ENCODE data around the gene KAT5.
"Not testable (repeated sequence)": the region's sequence is repeated elsewhere in the genome, so short reads cannot be mapped to it uniquely, and the experiment has no call there.

KAT5 gene

GRCh38 chr11:65711785-65712632 lies at the start of gene KAT5:
Gene KAT5, plus strand, starts transcription at chr11:65712252. Its CDS starts 16 bp downstream, at chr11:65712268.
- DNase-seq (ENCODE audit: low read depth) = peak; percentile 95

- peak; percentile 79 for DNase-seq (ENCODE audit: low read depth)
These were observed 49.0 kb upstream of the KAT5 start, which contains the start of gene RELA for GRCh38 chr11:65662799-65663638. Gene RELA, minus strand, starts transcription at chr11:65662916. Its CDS starts 84 bp downstream, at chr11:65662832.

- DNase-seq (ENCODE audit: low read depth) = no peak
These were observed 48.3 kb upstream of the KAT5 start for GRCh38 chr11:65663639-65664200.

- no peak for DNase-seq (ENCODE audit: low read depth)
These were observed 39.7 kb upstream of the KAT5 start for GRCh38 chr11:65672180-65672860.

DNA sequence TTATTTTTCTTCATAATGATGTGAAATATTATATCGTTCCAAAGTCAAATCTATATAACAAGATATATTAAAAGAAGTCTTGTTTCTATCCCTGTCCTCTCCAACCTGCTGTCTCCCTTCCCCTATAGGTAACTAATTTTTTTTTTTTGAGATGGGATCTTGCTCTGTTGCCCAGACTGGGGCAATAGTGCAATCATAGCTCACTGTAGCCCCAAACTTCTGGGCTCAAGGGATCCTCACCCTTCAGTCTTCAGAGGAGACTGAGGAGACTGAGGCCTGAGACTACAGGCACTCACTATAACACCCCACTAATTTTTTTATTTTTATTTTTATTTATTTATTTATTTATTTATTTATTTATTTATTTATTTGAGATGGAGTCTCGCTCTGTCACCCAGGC lies 39.1 kb upstream of the KAT5 start:
- DNase-seq (ENCODE audit: low read depth) = no peak

GRCh38 chr11:65680192-65680743 lies 31.8 kb upstream of the KAT5 start:
- DNase-seq (ENCODE audit: low read depth) = no peak

DNA sequence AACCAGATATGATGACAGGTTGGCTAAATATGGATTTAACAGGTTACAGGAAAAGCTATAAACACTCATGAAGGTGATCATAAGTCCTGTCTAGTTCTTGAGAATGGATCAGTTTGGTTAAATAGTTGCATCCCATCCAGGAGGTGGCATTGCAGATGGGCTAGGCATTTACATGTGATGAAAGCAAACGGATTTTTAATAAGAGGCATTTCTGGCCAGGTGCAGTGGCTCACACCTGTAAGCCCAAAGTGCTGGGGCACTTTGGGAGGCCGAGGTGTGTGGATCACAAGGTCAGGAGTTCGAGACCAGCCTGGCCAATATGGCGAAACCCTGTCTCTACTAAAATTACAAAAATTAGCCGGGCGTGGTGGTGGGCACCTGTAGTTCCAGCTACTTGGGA lies 28.6 kb upstream of the KAT5 start:
- DNase-seq (ENCODE audit: low read depth) = not testable (repeated sequence)

DNA sequence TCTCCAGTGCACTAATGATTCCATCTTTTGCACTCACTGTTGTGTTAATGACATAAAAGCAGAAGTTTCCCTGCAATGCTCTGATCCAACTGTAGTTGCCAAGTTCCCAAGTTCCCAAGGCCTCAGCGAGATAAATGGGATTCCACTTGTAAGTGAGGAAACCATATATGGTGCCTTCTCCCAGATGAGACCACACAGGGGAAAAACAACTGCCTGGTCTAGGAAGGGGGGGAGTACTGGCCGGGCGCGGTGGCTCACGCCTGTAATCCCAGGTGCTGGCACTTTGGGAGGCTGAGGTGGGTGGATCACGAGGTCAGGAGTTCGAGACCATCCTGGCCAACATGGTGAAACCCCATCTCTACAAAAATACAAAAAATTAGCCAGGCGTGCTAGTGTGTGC lies 26.1 kb upstream of the KAT5 start:
- no peak for DNase-seq (ENCODE audit: low read depth)

GRCh38 chr11:65691847-65692246 lies 20.2 kb upstream of the KAT5 start:
- not testable (repeated sequence) for DNase-seq (ENCODE audit: low read depth)

DNA sequence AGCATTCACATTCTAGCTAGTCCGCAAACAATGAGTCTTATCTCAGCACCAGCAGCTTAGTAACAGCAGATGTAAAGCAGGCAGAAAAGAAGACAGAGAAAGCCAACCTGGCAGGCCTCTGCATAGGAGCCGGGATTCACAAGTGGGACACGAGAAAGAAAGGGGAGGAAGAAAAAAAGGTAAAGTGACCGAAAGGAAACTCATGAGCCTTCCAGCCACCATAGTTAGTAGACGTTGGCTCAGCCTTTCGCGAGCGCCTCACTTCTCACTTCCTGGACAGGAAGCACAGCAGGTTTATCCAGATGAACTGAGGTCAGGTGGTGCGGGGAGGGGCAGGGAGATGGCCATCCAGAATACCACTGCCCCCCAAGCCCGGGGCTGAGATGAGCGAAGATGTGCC lies 19.7 kb upstream of the KAT5 start:
- DNase-seq (ENCODE audit: low read depth) = no peak

DNA sequence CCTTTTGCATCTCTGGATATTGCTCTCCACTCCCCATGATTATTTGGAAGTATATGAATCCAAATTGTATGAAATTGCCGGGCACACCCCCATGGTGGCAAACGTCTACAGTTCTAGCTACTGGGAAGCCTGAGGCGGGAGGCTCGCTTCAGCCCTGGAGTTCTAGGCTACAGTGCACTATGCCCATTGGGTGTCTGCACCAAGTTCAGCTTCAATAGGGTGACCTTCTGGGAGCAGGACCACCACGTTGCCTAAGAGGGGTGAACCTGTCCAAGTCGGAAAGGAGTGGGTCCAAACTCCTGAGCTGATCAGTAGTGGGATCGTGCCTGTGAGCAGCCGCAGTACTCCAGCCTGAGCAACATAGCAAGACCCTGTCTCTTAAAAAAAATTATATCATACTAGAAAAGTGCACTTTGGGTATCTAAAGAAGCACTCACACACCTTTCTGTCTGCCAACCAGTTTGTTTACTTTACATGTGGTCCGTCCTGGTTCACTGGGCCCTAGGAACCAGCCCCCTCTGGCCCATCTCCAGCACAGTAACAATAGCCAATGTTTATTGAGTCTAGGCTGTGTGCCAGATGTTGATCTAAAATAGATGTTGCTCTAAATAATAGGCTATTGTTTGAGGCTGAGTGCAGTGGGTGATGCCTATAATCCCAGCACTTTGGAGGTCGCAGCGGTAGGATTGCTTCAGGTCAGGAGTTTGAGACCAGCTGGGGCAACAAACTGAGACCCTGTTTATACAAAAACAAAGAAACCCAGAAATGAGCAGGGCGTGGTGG lies 16.4 kb upstream of the KAT5 start:
- no peak for DNase-seq (ENCODE audit: low read depth)

- no peak for DNase-seq (ENCODE audit: low read depth)
These were observed 15.1 kb upstream of the KAT5 start for GRCh38 chr11:65696802-65697552.

DNA sequence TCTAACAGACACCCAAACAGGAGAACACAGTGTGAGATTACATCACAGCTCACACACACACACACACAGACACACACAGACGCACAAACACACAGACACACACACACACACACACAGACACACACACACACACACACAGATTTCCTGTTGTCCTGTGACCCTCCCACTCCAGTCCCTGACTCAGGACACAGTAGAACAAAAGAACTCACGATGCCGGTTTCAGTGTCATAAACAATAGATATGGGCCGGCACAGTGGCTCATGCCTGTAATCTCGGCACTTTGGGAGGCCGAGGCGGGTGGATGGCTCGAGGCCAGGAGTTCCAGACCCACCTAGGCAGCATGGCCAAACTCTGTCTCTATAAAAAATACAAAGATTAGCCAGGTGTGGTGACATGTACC lies 13.8 kb upstream of the KAT5 start:
- DNase-seq (ENCODE audit: low read depth) = no peak

- DNase-seq (ENCODE audit: low read depth) = no peak
These were observed 12.7 kb upstream of the KAT5 start for GRCh38 chr11:65699306-65699705.

- no peak for DNase-seq (ENCODE audit: low read depth)
These were observed 11.7 kb upstream of the KAT5 start for GRCh38 chr11:65700399-65700798.

- DNase-seq (ENCODE audit: low read depth) = no peak
These were observed 10.4 kb upstream of the KAT5 start for GRCh38 chr11:65701686-65702085.

DNA sequence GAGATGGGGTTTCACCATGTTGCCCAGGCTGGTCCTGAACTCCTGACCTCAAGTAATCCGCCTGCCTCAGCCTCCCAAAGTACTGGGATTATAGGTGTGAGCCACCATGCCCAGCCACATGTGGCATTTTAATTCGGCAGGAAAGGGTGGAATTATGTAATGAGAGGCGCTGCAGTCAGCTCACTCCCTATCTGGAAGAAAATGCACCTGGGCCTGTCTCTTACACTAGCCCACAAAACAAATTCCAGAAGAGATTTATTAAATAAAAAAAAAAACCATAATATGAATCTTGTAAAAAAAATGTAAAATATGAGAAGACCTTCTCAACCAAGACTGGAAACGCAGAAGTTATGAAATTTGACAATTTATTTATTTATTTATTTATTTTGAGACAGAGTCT lies 8.2 kb upstream of the KAT5 start:
- DNase-seq (ENCODE audit: low read depth) = no peak

DNA sequence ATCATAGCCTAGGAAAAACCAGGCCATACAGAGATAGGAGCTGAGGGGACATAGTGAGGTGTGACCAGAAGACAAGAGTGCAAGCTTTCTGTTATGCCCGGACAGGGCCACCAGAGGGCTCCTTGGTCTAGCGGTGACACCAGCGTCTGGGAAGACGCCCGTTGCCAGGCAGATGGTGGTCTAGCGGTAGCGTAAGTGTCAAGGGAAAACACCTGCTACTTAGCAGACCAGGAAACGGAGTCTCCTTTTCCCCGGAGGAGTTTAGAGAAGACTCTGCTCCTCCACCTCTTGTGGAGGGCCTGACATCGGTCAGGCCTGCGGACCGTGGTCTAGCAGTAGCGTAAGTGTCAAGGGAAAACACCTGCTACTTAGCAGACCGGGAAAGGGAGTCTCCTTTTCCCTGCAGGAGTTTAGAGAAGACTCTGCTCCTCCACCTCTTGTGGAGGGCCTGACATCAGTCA lies 5.7 kb upstream of the KAT5 start:
- DNase-seq (ENCODE audit: low read depth) = peak; percentile 56

DNA sequence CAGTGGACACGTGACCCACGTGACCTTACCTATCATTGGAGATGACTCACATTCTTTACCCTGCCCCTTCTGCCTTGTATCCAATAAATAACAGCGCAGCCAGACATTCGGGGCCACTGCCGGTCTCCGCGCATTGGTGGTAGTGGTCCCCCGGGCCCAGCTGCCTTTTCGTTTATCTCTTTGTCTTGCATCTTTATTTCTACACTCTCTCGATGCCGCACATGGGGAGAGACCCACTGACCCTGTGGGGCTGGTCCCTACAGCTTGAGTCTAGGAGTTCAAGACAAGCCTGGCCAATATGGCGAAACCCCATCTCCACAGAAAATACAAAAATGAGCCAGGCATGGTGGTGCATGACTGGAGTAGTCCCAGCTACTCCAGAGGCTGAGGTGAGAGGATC lies 5.0 kb upstream of the KAT5 start:
- not testable (repeated sequence) for DNase-seq (ENCODE audit: low read depth)

DNA sequence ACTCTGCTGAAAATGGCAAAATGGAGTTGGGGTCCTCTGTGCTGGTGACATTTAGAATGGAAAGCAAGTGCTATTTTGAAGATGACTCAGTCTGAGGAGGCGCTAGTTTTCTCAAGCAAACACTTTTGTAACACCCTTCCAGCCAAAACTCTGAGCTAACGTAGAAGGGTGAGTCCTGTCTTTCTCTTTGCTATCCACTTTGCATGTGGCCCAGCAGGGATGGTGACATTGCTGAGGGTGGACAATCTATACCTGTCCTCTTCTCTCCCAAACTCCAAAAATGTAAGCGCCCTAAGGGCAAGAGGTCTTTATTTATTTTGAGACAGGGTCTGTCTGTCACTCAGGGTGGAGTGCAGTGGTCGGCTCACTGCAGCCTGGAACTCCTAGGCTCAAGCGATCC lies 3.6 kb upstream of the KAT5 start:
- DNase-seq (ENCODE audit: low read depth) = no peak

Data from stimulated activated CD8-positive, alpha-beta memory T cell treated with anti-CD3 and anti-CD28 coated beads, Interleukin-12 subunit alpha, Interleukin-12 subunit beta, amount 100 ng/mL, for 1 hour (primary cell).